Inflammatory macrophage treated with lipopolysaccharide for 1 hour (primary cell): Measurements from ENCODE around the gene SCAMP5.

Experiments used
- DNase-seq, 2 donors: peaks; one replicate each; pipeline ENCODE4 v3.0.0-alpha.2; 2020 to 2022

Gene SCAMP5

DNA sequence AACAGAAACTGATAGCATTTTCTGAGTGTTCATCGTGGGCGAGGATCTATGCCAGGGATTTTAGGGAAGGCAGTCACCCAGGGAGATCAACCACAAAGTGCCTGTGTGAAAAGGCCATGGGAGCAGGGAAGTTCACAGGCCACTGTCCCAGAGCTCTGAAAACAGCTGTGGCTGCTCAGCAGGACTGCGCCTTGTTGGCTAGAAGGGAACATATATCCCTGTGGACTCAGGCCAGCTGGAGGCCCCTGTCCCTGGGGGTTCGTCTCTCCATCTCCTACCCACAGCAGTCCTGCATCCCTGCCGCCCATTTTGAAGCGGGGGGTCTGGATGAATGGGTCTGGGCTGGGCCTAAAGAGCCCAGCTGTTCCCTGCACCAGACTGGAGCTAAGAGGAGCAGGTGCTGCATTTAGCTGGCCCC, 55.8 kb downstream of the SCAMP5 start:
- peak in 1 of 2 donors; percentile 75 for DNase-seq

DNA sequence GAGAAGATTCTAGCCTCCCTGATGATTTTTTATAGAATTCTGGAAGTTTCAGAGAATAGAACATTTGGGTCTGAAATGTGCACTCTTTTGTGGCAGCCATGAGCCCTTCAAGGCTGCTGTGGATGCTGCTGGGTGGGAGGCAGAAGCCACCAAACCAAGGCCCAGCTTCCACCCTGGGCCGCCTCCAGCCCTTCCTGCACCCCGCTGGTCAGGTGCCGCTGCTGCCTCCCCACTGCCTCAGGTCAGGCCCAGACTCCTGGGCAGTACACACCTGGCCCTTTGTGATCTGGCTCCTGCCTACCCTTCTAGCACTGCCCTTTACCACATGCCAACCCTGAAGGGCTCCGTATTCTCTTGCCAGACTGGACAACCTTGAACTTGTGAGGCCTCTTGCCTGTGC, 56.3 kb downstream of the SCAMP5 start:
- no peak for DNase-seq

GRCh38 chr15:75052972-75053747, 57.8 kb downstream of the SCAMP5 start:
- no peak for DNase-seq

DNA sequence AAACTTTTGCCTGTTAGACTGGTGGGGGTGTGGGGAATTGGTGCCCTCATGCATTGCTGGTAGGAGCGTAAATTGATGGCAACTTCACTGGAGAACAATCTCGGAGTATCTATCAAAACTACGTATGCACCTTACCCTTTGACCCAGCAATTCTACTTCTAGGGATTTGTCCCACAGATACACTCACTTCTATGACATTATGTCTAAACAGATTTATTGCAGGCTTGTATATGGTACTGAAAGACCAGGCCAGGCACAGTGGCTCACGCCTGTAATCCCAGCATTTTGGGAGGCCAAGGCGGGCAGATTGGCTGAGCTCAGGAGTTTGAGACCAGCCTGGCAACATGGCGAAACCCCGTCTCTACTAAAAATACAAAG, 58.4 kb downstream of the SCAMP5 start:
- DNase-seq, result no peak

DNA sequence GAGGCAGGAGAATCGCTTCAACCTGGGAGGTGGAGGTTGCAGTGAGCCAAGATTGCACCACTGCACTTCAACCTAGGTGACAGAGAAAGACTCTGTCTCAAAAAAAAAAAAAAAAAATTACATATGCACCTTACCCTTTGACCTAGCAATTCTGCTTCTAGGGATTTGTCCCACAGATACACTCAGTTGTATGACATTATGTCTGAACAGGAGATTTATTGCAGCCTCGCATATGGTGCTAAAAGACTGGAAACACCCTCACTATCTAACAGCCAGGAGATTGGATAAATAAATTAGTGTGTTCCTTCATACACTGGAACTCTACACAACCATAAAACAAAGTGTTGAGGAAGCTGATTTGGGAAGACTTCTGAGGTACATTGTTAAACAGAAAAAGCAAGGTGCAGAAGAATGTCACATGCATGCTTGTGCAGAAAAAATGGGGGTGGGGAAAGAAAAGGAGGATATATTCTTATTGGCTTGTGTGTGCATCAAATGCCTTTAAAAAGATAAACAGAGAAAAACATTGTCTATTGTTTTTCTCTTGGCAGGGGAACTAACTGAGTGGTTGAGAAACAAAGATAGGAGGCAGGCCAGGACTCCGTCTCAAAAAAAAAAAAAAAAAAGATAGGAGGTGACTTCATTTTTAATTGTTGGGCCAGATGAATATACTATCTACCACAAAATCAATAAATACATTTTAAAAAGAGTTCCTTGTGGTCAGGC, 59.0 kb downstream of the SCAMP5 start:
- DNase-seq, result no peak

DNA sequence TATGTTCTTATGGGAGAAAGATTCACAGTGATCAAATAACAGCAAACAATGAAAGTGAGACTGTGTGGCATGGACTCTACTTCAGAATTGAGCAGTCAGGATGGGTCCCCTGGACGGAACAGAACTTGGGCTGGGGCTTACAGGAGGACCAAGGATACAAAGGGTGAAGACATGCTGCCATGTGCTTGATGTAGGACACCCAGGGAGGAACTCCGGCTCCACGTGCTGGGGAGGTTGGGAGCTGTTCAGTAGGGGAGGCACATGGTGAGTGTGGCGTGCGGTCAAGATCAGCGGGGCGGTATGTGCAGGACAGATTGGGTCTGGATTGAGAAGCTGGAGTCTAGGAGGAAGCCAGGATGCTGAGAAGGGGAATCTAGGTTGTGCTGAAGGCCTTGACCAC, 60.7 kb downstream of the SCAMP5 start:
- no peak for DNase-seq

- no peak for DNase-seq
Measured at GRCh38 chr15:75058127-75058905, 63.0 kb downstream of the SCAMP5 start.

- no peak for DNase-seq
Measured at GRCh38 chr15:75059607-75060006, 64.2 kb downstream of the SCAMP5 start.

- peak in 1 of 2 donors; percentile 36 for DNase-seq
Measured at GRCh38 chr15:75061272-75061671, 65.9 kb downstream of the SCAMP5 start.

DNA sequence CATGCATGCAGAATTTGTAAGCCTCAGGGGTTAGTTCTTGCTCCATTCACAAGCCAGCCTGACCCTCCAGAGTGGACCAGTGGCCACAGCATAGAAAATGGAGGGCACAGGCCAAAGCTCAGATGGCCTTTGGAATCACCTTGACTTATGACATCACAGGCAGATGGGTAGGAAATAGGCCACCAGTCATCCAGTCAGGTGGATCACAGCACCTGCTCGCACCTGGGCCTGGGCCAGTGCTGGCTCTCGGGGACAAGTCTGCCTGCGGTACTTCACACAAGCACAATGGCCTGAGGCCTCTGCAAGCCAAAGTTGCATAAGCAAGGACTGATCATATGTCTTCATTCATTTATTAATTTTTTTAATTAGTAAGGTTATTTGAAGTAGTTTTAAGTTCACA, 67.3 kb downstream of the SCAMP5 start:
- DNase-seq, result no peak

DNA sequence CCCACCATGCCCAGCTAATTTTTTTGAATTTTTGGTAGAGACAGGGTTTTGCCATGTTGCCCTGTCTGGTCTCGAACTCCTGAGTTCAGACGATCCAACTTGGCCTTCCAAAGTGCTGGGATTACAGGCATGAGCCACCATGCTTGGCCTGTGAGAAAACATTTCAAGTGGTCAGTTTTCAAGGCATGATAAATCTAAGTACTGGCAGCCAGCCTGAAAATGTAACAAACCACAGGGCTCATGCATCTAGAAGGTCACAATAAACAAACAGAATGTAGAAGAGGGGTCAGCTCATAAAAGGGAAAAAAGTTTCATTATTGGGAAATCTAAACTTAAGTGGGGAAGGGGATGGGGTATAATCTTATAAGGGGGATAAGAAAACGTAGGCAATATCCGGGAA, 68.0 kb downstream of the SCAMP5 start:
- DNase-seq, result no peak

DNA sequence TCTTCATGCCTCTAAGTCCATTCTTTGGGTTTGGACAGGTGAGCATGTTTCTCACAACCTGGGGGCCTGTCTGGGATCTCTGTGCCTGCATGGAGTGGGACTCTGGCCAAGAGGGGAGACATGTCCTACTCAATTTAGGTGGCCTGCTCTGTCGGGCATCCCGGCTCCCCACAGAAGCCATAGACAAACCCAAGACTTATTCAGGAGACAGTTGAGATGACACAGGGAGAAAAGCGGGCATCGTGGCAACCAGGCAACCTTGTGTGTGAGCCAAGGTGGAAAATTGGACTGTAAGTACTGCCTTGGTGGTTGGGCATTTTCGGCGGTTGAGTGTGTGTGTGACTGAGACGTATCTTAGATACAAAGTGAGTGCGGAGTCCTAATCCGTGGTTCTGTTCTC, 68.5 kb downstream of the SCAMP5 start:
- DNase-seq, result no peak

DNA sequence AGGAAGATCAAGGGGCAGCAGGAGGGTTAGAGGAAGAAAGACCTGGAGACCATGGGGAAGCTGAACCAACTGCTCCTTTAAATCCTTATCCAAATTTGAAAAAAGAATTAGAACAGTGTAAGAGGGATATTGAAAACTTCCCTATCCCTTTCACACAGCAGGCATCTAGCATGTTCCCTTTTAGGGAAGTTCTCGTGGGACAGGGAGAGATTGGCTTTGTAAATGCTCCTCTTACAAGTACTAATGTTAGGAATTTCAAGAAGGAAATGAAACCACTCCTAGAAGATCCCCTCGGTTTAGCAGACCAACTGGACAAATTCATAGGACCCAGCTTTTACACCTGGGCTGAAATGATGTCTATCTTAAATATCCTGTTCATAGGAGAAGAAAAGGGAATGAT, 69.5 kb downstream of the SCAMP5 start:
- peak; percentile 37 to 52 for DNase-seq

- DNase-seq, result no peak
Measured at GRCh38 chr15:75065467-75065850, 70.1 kb downstream of the SCAMP5 start.

DNA sequence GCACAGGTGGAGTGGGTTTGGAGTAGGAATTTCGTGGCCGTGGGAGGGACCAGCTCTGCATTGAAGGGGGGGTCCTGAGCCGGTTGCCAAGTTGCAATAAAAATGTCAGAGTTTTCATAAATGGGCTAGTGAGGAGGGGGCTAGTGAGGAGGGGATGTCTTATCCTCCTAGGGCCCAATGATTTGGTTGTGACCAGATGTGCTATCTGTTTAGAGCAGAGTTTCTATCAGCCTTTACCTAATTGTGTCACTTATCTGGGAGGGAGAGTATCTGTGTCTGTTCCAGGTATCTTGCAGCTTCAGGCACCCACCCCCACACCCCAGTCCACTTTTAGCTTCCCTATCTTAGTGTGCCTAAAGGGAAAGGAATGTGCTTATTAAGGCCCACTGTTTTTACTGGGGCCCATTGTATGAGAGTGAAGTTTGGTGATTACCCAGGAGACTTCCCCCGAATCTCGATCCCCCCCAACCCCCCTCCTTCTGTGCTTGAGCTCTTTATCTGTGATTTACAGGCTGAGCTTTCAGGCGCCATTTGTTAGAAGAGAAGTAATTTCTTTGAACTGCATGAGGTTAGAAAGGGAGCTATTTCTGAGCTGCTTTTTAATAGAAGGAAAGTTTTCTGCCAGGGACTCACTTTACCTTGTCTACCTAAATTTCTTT, 70.6 kb downstream of the SCAMP5 start:
- DNase-seq, result no peak

- DNase-seq, result peak; percentile 86 to 87
Measured at GRCh38 chr15:75067123-75067830, 71.9 kb downstream of the SCAMP5 start.

DNA sequence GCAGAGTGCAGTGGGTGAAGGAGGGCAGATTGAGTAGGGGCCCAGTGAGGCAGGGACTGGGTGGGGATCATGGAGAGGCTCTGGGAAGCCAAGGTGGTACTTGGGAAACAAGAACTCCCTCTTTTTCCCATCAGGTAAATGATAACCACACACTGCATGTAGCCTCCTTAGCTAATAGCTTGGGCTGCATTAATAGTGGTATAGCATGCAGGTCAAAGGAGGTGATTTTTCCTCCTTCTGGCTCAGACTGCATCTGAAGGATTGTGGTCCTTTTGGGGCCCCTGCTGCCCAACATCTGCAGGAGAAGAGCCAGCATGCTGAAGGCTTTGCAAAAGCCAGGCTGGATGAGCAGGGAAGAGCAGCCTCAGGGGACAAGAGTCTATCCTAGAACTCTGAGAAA, 73.4 kb downstream of the SCAMP5 start:
- no peak for DNase-seq

GRCh38 chr15:75069301-75069925, 74.0 kb downstream of the SCAMP5 start:
- peak; percentile 78 to 80 for DNase-seq

GRCh38 chr15:75070674-75071073, 75.3 kb downstream of the SCAMP5 start:
- DNase-seq, result no peak
